SK-MEL-5 (cell line): ENCODE data around the gene SYNPR. TPM values are rescaled to one million over a fixed set of nuclear protein-coding genes. Genes with fewer than 3 reads are reported as not detected.
"Not testable (repeated sequence)": the region's sequence is repeated elsewhere in the genome, so short reads cannot be mapped to it uniquely, and the experiment has no call there.

Source experiments
- DNase-seq: peaks from one replicate; pipeline ENCODE4 v3.0.0-alpha.2; 2016; ENCODE audit warnings: low read depth, low spot score
- in situ Hi-C: cut with HindIII; loops from 2 replicates; pipeline ENCODE4 v1.10.0; 2016; ENCODE audit warnings: low sequenced_read_pairs, high pct_unique_total_duplicates, low pct_unique_long_range_greater_than_20kb
- total RNA-seq: library from RNA; depleted of rRNA; stranded (reverse); fragments of >200 nt; shearing (Covaris generic); gene quantifications from 2 replicates; pipeline ENCODE4 v1.2.3, GENCODE V29; 2014

Gene SYNPR
- total RNA-seq, 1 experiment from 2014 or later = not detected

DNA sequence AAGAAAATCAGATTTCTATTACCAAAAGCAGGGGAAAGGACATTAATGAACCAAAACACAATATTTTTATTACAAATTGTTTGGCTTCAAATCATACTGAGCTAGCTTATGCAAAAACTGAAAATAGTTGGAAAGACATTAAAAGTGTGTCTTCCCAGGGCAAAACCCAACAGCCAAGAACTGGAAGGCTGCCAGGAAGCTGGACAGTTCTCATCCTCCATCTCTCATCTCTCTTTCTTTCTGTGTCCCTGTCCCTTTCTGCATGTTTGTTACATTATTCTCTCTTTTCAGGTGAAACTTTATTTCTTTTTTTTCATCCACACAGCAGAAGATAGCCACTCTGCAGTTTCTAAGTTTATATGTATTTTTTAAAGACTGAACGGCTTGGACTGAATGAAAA lies 333.3 kb downstream of the SYNPR start:
- no peak for DNase-seq
- in situ Hi-C loops = no loop called here

DNA sequence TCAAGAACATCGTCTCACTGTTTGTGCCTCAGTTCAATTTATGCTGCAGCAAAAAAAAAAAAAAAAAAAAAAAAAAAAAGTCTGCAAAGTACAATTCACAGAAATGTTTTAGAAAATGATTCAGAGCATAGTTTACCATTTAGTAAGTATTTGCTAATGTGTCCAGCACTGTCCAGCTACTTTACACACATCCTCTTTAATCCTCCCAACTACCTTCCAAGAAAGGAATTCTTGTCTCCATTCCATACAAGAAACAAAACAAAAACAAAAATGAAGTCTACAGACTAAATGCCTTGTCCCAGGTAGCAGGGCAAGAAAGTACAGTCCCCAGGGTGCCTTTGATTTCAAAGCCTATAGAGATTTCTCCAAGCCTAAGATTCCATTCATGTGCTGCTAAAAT lies 335.5 kb downstream of the SYNPR start:
- in situ Hi-C loops = no loop called here
- DNase-seq = no peak

DNA sequence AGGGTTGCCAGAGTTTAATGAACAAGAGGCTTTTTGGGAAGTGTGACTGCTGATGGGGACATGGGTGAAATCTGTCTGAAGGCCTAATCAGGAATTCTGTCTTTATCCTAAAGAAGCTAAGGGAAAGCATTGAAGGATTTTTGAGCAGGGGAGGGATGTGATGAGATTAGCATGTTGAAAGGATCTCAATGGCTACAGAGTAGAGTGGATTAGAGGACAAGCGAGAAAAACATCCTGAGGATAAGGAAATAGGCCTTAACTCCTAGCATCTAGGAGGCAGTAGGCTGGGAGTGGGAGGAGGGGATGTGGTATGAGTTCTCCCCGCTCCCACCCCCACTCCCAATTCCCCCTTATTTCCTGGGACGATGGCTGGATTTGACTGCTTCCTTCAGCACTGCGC lies 339.3 kb downstream of the SYNPR start:
- DNase-seq = no peak
- in situ Hi-C loops = no loop called here

DNA sequence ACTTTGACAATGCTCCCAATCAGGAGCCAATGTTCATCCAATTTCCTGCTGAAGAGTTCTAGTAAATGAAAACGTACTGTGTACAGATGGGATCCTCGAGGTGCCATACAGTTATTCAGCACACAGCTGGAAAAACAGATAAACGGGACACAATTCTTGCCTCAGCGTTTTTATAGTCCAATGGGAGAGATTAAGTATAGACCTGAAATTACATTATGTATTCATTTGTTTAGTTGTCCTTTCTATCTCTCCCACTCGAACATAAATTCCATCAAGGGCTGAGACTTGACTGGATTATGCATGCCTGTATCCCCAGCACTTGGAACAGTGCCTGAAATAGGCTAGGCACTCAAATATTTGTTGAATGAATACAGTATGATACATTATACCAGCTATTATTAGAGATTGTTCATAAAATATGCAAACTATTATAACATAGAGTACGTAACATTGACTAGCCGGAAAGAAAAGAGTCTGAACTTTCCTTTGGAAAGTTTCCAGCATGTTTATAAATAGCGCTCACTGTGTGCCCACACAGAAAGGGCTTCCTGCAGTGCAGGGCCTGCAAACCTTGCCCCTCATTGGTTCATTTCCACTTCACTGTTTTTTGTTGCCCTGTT lies 346.9 kb downstream of the SYNPR start:
- DNase-seq = peak; percentile 17
- in situ Hi-C loops = no loop called here

DNA sequence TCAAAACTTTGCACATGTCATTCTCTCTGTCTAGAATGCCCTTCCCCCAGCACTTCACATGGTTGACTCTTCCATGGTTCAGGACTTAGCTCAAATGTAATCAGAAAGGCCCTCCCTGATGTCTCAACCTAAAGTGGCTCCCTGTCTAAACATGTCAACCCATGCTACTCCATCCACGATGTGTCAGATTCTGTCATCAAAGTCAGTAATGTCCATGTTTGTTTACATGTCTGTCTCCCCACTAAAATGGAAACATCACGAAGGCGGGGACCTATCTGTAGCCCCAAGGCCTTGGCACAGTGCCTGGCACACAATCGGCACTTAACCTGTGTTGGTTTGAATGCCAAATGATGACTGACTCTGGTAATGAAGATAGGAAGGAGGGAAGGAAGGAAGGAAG lies 353.6 kb downstream of the SYNPR start:
- in situ Hi-C loops = no loop called here
- DNase-seq = no peak

DNA sequence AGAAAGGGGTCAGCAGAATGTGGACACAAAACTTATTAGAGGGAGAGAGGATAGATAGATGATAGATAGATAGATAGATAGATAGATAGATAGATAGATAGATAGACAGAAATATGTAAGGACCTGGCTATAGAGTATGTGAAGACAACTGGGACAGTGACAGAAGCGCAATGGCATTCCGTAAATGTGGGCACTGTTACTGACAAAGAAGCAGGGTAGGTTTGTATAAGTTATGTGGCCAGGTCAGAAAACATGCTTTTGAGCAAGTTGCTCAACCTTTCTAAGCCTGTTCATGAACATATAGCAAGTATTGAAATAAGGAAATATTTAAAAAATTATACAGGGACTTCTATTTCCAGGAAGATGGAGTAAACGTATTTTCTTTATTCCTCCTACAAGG lies 357.1 kb downstream of the SYNPR start:
- no peak for DNase-seq

DNA sequence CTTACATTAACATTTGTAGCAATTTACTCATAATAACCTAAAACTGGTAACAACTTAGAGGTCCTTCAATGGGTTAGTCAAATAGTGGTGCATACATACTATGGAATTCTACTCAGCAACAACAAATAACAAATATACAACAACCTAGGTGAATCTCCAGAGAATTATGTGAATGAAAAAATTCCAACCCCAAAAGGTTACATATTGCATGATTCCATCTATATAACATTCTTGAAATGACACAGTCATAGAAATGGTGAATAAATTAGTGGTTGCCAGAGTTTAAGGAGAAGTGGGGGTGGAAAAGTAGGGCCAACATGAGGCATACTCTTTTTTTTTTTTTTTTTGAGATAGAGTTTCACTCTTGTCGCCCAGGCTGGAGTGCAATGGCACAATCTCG lies 361.7 kb downstream of the SYNPR start:
- in situ Hi-C loops = no loop called here
- no peak for DNase-seq

More for the DNA sequence above, 357.1 kb downstream of the SYNPR start:
- in situ Hi-C loops = no loop called here

DNA sequence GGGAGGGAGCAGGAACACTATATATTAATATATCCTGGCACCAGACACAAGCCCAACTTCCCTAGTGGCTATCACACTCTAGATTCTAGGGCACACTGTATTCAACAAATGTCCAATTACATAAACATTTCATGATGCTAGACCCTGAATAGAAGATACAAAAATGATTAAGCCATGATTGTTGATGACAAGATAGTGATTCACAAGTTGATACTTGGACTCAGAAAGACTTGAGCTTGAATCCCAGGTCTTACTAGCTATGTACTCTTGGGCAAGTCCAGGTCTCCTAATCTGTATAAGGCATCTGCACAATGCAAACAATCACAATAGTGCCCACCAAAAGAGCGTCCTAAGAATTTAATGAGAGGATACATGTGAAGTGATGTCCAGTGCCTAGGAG lies 364.4 kb downstream of the SYNPR start:
- DNase-seq = no peak
- in situ Hi-C loops = no loop called here

DNA sequence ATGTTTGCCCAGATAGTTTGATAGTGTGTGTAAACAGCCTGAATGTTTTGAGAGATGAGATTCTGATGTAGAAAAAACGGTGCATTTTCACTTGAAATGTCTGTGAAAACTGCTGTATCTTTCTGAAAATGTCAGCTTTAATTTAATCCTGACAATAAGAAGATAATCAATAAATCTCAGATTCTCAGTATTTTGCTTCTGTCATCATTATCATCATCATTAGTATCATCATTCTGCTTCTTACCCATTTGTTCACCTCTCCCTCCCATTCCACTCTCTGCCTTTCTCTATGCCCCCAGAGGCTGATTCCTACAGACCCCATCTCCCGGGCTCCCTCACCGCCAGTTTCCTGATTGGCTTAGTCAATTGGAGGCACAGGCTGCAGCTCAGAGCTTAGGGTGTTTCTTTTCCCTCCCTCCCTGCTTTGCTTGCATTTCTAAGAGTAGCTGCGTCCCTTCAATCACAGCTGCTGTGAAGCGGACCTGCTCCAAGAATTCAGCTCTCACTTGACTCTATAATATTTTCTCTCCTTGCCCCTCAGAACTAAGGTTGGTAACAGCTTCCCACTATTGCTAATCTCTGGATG lies 366.2 kb downstream of the SYNPR start:
- DNase-seq = no peak
- in situ Hi-C loops = no loop called here

DNA sequence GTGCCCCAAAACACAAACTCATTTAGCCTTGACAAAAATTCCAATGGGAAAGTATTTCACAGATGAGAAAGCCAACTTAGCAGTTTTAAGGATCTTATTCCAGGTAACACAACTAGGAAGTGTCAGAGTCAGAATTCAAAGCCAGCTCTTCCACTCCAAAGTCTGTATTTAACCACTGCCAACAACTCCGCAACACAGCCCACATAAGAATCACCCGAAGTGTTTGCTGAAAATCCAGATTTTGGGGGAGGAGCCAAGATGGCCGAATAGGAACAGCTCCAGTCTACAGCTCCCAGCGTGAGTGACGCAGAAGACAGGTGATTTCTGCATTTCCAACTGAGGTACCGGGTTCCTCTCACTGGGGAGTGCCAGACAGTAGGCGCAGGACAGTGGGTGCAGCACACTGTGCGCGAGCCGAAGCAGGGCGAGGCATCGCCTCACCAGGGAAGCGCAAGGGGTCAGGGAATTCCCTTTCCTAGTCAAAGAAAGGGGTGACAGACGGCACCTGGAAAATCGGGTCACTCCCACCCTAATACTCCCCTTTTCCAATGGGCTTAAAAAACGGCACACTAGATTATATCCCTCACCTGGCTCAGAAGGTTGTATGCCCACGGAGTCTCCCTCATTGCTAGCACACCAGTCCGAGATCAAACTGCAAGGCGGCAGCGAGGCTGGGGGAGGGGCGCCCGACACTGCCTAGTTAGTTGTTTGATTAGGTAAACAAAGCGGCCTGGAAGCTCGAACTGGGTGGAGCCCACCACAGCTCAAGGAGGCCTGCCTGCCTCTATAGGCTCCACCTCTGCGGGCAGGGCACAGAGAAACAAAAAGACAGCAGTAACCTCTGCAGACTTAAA lies 367.0 kb downstream of the SYNPR start:
- in situ Hi-C loops, DNase-seq: not testable (repeated sequence)

DNA sequence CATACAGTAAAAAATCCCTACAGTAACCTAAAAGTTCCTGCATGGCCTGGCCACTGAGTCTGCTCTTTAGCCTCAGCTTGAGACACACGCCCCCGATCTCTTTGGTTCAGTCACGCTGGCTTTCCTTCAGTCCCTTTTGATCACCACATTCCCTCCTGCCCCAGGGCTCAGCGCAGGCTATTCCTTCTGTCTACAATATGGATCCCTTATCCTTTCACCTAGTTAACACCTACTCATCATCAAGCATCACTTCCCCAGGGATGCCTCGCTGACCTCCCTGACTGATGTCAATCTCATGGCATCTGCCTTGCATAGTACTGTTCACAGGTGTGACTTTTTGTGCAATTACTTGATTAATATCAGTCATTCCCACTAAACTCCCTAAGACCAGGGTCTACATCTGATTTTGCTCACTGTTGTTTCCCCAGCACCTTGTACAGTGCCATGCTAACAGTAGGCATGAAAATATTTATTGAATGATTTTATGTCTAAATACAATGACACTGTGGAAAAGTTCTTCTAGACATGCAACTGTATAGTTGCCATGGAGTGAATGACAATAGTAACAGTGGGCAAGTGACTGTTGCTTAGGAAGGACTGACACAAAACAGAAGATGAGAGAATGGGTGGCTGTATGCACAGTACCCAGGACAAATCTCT lies 374.1 kb downstream of the SYNPR start, which contains the start of gene SNTN:
Gene SNTN (plus strand): TSS at position 610 of the 660 bp plus-strand sequence. CDS start 13 bp downstream, at position 623.
- in situ Hi-C loops = no loop called here
- no peak for DNase-seq

DNA sequence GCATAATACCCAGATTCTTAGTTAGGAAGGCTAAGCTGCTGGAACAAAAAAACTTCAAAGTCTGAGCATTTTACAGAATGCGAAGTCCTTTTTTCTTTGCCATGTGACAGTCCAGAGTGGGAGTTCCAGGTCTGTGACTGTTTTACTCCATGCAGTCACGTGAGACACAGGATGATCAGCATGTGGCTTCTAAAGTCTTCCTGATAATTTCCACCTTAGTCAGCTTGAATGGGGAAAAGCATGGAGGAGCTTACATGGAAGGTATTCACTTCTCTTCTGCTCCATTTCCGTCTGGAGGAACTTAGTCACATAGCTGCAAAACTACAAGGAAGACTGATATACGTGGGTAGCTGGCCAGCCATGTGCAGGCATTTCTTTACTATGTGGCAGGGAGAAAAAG lies 376.1 kb downstream of the SYNPR start:
- no peak for DNase-seq
- in situ Hi-C loops = no loop called here

DNA sequence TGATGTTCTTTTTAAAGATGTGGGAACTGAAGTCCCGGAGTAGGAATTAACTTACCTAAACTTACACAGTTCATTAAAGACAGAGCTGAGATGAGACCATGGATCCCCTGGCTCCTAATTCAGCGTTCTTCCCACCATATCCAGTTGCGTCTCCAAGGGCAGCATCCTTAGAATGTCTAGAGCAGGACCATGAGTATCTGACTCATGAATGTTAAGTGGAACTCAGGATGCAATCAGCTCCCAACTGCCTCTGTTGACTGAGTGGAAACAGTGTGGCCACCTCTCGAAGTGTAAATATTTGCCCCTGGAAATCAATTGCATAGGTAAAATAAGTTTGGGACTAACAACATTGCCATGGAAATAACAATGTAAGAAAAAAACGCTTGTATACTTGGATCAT lies 376.8 kb downstream of the SYNPR start:
- DNase-seq = no peak
- in situ Hi-C loops = no loop called here

DNA sequence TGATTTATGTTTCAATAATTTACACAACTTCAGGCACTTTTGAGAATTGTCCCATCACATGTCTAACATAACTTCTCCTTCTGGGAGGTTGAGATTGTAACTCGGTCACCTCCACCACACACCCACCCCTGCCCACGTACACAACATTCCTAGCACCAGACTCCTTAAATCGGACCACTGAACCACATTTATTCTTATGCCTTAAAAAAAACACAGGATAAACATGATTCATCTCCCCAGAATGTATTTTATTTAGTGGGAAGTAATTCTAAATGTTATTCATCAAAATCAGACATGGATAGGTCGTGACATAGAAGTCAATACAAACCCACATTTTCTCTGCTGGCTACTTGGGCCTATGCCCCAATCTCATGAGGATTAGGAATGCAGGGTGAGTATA lies 377.4 kb downstream of the SYNPR start:
- no peak for DNase-seq
- in situ Hi-C loops = no loop called here

DNA sequence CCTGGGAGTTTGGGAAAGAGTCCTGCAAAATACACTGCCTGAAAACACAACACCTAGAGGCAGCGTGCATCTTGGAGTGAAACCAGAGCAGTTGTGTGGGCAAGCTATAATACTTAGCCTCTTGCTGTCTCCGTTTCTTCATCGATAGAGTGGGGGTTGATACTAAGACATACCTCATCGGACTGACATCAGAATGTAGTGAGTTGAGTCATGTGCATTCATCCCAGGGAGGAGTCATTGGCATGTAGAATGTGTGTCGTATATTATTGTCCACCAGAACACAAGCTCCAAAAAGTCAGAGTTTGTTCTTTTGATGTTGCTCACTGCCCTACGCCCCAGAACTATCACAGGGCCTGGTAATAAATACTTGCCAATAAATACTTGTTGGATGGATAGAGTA lies 378.7 kb downstream of the SYNPR start:
- DNase-seq = no peak
- in situ Hi-C loops = no loop called here

DNA sequence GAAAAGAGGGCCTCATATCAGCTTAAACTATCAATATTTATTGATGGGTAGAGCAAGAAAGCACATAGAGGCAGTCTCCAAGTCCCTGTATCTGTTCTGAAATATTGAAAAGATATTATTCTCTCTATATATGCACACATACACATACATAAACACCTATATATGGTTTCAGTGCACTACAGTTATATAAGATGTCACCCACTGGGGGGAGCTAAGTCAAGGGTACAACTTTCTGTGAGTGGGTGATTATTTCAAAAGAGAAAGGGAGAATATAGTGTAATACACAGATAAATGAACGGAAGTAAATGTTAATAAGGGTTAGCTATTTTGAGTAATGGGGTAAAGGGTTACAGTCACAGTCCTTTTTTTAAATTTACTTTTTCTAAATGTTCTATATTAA lies 383.1 kb downstream of the SYNPR start:
- DNase-seq = peak; percentile 26
- in situ Hi-C loops = no loop called here

DNA sequence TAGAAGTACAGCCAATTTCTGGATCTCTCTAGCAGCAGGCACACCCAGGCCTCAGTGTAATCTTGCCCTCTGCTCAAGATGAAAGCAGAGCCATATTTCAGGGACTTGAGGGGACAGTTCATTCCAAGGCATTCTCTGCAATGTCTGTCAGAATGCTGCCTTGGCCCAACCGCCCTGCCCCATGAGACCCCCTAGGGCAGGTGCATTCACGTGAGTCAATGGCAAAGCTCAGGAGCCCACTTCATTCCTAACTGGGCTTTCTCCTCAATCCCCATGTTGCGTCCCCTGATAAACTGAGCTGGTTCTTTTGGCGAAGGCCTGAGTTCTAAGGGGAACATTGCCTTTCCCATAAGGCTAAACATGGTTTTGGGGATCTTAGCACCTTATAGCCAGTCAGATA lies 383.9 kb downstream of the SYNPR start:
- in situ Hi-C loops = no loop called here
- DNase-seq = no peak

DNA sequence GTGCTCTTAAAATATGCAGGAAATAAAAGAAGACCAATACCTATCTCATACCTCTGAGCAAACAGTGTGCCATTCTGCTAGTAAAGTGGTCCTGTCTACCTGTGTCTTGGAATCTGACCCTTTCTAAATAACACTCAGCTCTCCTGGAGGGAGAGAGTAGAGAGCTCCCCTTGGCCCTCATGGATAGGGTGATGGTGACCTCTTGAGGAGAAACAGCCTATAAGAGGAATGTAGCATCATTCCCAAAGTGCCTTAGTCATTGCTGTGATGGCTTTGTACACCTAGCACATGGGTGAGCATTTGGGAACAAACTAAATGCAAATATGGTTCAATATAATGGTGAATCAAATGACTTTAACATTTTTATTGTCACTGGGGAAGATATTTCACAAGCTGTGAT lies 384.4 kb downstream of the SYNPR start:
- peak; percentile 12 for DNase-seq
- in situ Hi-C loops = no loop called here
